ENCODE data around the gene BPIFB4.

GRCh38 chr20:33065785-33066184 lies 13.7 kb upstream of the BPIFB4 start:
- TF ChIP-seq EZH2 (IDR thresholded peaks at IDR 0.05; ENCODE audit: insufficient read depth, poor library complexity, severe bottlenecking) (no peak), EZH2phosphoT487 (IDR thresholded peaks at IDR 0.05; ENCODE audit: insufficient read depth, low read depth) (no peak)

Measured in GM23248 (cell line).